ENCODE measurements around the gene PTGS2.

Gene PTGS2

DNA sequence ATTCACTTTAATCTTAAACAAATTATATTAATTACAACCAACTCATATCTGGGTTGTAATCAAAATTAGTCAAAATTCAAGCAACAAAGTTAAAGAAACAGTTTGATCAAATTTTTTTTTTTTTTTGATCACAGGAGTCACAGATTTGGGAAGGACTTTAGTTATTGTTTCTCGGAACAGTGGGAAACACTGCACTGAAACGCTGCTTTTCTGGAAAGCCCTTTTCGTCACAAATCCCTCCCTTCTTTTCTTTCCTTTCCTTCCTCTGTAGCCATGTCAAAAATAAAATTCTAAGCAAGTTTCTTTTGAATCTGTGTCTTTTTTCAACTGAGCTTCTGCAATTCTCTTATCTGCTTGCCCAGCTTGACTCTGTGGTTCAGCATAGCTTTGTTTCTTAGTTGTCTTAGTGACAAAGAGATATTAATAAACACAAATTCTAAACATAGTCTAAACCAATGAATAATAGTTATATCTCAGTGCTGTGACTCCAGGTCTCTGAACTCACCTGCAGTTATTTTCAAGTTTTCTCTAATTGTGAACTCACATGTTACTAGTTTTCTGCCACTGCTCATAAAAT, 53.8 kb downstream of the PTGS2 start:
- TF ChIP-seq POLR2AphosphoS5 (IDR thresholded peaks at IDR 0.05; ENCODE audit: low read depth, low read length) (no peak), FOXP2 (optimal IDR thresholded peaks at IDR 0.05; ENCODE audit: borderline replicate concordance, extremely low read depth, extremely low read length, insufficient read depth) (no peak), TAF1 (IDR thresholded peaks at IDR 0.05; ENCODE audit: borderline replicate concordance, insufficient read depth, low read length) (no peak), SIN3A (IDR thresholded peaks at IDR 0.05; ENCODE audit: borderline replicate concordance, insufficient read depth, low read length) (no peak)
- TF ChIP-seq, protein P1, sequence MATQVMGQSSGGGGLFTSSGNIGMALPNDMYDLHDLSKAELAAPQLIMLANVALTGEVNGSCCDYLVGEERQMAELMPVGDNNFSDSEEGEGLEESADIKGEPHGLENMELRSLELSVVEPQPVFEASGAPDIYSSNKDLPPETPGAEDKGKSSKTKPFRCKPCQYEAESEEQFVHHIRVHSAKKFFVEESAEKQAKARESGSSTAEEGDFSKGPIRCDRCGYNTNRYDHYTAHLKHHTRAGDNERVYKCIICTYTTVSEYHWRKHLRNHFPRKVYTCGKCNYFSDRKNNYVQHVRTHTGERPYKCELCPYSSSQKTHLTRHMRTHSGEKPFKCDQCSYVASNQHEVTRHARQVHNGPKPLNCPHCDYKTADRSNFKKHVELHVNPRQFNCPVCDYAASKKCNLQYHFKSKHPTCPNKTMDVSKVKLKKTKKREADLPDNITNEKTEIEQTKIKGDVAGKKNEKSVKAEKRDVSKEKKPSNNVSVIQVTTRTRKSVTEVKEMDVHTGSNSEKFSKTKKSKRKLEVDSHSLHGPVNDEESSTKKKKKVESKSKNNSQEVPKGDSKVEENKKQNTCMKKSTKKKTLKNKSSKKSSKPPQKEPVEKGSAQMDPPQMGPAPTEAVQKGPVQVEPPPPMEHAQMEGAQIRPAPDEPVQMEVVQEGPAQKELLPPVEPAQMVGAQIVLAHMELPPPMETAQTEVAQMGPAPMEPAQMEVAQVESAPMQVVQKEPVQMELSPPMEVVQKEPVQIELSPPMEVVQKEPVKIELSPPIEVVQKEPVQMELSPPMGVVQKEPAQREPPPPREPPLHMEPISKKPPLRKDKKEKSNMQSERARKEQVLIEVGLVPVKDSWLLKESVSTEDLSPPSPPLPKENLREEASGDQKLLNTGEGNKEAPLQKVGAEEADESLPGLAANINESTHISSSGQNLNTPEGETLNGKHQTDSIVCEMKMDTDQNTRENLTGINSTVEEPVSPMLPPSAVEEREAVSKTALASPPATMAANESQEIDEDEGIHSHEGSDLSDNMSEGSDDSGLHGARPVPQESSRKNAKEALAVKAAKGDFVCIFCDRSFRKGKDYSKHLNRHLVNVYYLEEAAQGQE (IDR thresholded peaks at IDR 0.05; ENCODE audit: insufficient read depth in 1 of 2, low read depth in 2 of 2, low read length in 2 of 2), result no peak

DNA sequence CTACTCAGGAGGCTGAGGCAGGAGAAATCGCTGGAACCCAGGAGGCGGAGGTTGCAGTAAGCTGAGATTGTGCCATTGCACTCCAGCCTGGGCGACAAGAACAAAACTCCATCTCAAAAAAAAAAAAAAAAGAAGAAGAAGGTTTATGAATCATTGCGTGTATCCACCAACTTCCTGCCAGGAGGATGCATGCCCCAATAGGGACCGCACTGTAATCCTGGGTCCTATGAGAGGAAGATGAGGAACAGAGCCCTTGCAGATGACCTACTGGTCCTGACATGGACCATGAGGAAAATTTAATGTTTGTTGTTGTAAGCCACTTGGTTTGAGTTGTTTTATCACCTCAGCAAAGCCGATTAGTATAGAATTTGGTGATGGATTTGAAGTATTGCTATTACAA, 56.7 kb downstream of the PTGS2 start:
- TF ChIP-seq, protein P1 (IDR thresholded peaks at IDR 0.05; ENCODE audit: insufficient read depth in 1 of 2, low read depth in 2 of 2, low read length in 2 of 2), result no peak
- no peak for TF ChIP-seq TAF1 (IDR thresholded peaks at IDR 0.05; ENCODE audit: borderline replicate concordance, insufficient read depth, low read length)
- TF ChIP-seq POLR2AphosphoS5 (IDR thresholded peaks at IDR 0.05; ENCODE audit: low read depth, low read length), result no peak
- TF ChIP-seq FOXP2 (optimal IDR thresholded peaks at IDR 0.05; ENCODE audit: borderline replicate concordance, extremely low read depth, extremely low read length, insufficient read depth), result no peak
- no peak for TF ChIP-seq SIN3A (IDR thresholded peaks at IDR 0.05; ENCODE audit: borderline replicate concordance, insufficient read depth, low read length)
